ENCODE measurements around the gene CHRDL2.
"Not testable (repeated sequence)": the region's sequence is repeated elsewhere in the genome, so short reads cannot be mapped to it uniquely, and the experiment has no call there.

Gene CHRDL2

DNA sequence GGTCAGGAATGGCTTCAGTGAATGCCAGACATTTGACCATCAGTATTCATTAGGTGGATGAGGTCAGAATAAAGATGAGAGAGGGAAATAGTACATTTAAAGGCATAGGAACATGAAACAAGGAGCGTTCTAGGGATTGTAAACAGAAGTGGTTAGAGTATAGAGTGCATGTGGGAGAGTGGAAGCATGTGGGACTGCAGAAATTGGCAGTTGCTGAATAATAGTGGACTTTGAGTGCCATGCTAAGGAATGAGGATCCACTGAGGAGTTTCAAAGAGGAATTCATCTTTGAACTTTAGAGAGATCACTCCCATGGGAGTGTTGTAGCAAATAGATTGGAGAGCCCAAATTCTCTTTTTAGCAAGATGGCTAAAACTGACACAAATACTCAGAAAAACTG lies 25.3 kb upstream of the CHRDL2 start:
- H3K4me3 ChIP-seq (replicated peaks; ENCODE audit: low read depth, low read length) = no peak overlapping the region
- DNase-seq (ENCODE audit: low read depth) = no peak
- TF ChIP-seq, protein P1, sequence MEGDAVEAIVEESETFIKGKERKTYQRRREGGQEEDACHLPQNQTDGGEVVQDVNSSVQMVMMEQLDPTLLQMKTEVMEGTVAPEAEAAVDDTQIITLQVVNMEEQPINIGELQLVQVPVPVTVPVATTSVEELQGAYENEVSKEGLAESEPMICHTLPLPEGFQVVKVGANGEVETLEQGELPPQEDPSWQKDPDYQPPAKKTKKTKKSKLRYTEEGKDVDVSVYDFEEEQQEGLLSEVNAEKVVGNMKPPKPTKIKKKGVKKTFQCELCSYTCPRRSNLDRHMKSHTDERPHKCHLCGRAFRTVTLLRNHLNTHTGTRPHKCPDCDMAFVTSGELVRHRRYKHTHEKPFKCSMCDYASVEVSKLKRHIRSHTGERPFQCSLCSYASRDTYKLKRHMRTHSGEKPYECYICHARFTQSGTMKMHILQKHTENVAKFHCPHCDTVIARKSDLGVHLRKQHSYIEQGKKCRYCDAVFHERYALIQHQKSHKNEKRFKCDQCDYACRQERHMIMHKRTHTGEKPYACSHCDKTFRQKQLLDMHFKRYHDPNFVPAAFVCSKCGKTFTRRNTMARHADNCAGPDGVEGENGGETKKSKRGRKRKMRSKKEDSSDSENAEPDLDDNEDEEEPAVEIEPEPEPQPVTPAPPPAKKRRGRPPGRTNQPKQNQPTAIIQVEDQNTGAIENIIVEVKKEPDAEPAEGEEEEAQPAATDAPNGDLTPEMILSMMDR (IDR thresholded peaks at IDR 0.05; ENCODE audit: low read length, missing control alignments) = no peak

DNA sequence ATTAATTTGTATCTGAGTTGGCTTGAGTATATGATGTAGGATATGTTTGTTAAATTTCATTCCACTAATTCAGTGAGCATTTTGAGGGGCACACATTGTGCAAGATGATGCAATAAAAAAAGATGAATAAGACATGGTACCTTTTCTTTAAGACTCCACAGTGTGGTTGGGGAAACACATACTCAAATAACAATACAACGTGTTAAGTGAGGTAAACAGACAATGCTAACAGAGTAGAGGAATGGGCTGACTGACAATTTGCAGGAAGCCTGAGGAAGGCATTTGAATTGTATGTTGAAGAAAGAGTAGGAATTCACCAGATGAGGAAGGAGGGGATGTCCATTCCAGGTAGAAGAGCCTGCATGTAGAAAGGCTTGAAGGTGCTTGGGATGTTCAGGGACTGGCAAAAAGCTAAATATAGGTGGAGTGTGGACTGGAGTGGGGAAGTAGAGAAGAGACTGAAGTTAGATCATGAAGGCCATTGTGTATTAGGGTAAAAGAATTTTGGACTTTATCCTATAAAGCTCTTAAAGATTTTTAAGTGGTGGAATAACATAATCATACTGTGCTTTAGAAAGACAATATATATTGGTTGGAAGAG lies 24.3 kb upstream of the CHRDL2 start:
- peak overlapping the region; percentile 42 for H3K4me3 ChIP-seq (replicated peaks; ENCODE audit: low read depth, low read length)
- DNase-seq (ENCODE audit: low read depth) = peak; percentile 38
- TF ChIP-seq, protein P1 (IDR thresholded peaks at IDR 0.05; ENCODE audit: low read length, missing control alignments) = no peak

DNA sequence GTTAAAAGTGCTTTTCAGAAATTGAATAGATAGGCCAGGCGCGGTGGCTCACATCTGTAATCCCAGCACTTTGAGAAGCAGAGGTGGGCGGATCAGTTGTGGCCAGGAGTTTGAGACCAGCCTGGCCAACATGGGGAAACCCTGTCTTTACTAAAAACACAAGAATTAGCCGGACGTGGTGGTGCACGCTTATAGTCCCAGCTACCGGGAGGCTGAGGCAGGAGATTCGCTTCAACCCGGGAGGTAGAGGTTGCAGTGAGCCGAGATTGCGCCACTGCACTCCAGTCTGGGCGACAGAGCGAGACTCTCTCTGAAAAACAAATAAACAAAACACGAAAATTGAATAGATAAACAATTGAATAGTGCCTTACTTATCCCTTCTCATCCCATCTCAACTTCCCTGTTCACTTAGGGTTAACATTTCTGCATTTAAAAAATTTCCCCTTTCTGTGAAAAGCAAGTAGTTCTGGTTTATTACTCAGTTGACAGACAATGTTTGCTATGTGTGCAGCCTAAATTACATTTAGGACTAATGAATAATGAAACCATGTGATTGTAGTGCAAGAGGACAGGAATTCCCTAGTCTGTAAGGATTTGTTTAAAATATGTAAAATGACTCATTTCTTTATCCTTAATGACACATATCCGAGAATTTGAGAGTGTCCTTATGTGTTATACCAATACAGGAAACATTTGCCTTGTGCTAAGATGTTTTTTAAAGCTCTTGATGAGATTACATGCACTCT lies 23.5 kb upstream of the CHRDL2 start:
- DNase-seq (ENCODE audit: low read depth) = peak; percentile 83
- TF ChIP-seq, protein P1 (IDR thresholded peaks at IDR 0.05; ENCODE audit: low read length, missing control alignments) = no peak
- H3K4me3 ChIP-seq (replicated peaks; ENCODE audit: low read depth, low read length) = peak overlapping the region; percentile 42

DNA sequence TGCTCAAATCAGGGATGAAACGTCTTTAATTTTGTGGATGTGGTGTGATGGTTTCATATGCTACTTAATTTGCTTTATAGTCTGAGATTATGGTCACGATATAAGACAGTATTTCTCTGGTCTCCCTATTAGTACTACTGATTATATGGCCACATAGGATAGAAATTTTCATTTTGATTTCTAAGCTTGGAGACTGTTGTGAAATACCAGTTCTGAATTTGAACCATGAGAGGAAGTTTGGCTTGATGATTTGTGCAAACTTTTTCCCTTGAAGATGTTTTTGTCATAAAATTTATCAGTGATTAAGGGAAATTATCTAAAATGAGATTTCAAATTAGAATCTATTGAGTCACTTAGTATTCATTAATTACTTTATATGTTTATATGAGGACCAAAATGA lies 20.1 kb upstream of the CHRDL2 start:
- H3K4me3 ChIP-seq (replicated peaks; ENCODE audit: low read depth, low read length) = no peak overlapping the region
- DNase-seq (ENCODE audit: low read depth) = no peak
- TF ChIP-seq, protein P1 (IDR thresholded peaks at IDR 0.05; ENCODE audit: low read length, missing control alignments) = no peak

DNA sequence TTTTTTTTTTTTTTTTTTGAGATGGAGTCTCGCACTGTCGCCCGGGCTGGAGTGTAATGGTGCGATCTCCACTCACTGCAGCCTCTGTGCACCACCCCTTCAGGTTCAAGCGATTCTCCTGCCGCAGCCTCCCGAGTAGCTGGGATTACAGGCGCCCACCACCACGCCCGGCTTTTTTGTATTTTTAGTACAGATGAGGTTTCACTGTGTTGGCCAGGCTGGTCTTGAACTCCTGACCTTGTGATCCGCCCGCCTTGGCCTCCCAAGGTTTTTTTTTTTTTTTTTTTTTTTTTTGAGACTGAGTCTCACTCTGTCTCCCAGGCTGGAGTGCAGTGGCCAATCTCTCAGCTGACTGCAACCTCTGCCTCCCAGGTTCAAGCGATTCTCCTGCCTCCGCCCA lies 19.4 kb upstream of the CHRDL2 start:
- H3K4me3 ChIP-seq (replicated peaks; ENCODE audit: low read depth, low read length); DNase-seq (ENCODE audit: low read depth): not testable (repeated sequence)

DNA sequence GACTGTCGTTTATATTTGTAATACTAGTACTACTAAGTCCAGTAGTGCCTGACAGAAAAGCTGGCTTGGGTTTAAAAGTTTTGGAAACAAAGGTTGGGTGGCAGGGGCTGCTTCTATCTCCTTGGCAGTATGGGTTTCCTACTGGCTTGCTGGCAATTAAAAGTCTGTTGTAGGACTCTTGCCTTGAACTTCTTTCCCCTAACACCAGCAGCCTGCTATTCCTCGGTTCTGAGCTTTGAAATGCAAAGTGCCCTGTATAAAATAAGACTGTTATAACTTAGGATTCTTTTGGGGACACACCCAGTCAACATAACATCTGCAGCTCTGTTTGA lies 18.7 kb upstream of the CHRDL2 start:
- DNase-seq (ENCODE audit: low read depth) = no peak
- peak overlapping the region; percentile 76 for H3K4me3 ChIP-seq (replicated peaks; ENCODE audit: low read depth, low read length)
- TF ChIP-seq, protein P1 (IDR thresholded peaks at IDR 0.05; ENCODE audit: low read length, missing control alignments) = no peak

DNA sequence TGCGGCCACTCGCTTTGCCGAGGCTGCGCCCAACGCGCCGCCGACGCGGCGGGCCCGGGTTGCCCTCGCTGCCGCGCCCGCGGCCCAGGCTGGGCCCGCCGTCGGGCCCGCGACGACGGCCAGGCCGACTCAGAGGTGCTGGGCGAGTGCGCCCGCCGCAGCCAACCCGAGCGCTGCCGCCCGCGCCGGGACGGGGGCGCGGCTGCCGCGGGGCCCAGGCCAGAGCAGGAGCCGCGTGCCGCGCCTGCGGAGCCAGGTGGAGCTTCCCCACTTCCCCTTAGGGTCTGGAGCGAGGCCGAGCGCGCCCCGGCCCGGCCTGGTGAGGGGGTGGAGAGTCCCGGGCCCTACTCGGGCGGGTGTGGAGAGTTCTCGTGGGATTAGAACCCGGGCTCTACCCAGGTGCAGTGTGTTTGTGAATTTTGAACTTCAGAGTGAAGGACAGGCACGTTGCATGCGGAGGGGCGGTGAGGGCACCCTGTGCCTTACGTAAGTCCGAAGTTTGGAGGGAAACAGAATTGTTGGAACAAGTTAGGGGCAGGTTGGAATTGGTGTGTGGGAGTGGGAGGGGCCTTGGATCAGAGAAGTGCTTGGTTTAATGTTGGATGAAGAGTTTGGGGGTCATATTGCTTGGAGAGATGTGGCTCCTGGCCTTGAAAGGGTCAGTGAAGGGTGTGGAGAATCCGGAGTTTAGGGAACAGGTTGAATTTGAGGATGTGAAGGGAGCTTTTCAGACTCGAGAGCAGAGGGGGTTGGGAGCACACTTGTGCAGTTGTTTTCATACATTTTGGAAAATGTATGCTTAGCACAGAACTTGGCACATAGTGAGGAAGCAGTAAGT lies 18.1 kb upstream of the CHRDL2 start:
- TF ChIP-seq, protein P1 (IDR thresholded peaks at IDR 0.05; ENCODE audit: low read length, missing control alignments) = no peak
- peak; percentile 39 for DNase-seq (ENCODE audit: low read depth)
- H3K4me3 ChIP-seq (replicated peaks; ENCODE audit: low read depth, low read length) = peak overlapping the region; percentile 76
